Lower lobe of right lung (tissue), 2 donors: Measurements from ENCODE around the gene LRP6. TPM values are rescaled to one million over a fixed set of nuclear protein-coding genes. Genes with fewer than 3 reads are reported as not detected.

Experiments used
- ATAC-seq, 2 donors: fragments of 200-7000 bp; cut with Tn5 transposase; one replicate each; pipeline ENCODE4 v1.9.1; 2020 to 2022; ENCODE audit warnings: mild to moderate bottlenecking in 2 of 2, moderate library complexity in 2 of 2
- DNase-seq: peaks from one replicate; pipeline ENCODE4 v3.0.0-alpha.2; 2020
- H3K27ac ChIP-seq: fragments of 200-600 bp; one replicate; pipeline ENCODE4 v1.8.0; 2022
- H3K27me3 ChIP-seq: fragments of 200-600 bp; one replicate; pipeline ENCODE4 v1.8.0; 2022; ENCODE audit warnings: low read depth
- H3K36me3 ChIP-seq: fragments of 200-600 bp; one replicate; pipeline ENCODE4 v1.8.0; 2022; ENCODE audit warnings: mild to moderate bottlenecking
- H3K4me1 ChIP-seq: fragments of 200-600 bp; one replicate; pipeline ENCODE4 v1.8.0; 2022
- H3K4me3 ChIP-seq: fragments of 200-600 bp; one replicate; pipeline ENCODE4 v1.8.0; 2022; ENCODE audit warnings: mild to moderate bottlenecking
- H3K9me3 ChIP-seq: fragments of 200-600 bp; one replicate; pipeline ENCODE4 v1.8.0; 2022
- CTCF ChIP-seq: fragments of 200-600 bp; IDR thresholded peaks from one replicate; pipeline ENCODE4 v1.8.0; 2022; ENCODE audit warnings: antibody characterized with exemption, mild to moderate bottlenecking
- intact Hi-C: fragments of 100-400 bp; cut with DNase I; formaldehyde crosslinking; loops from one replicate; pipeline ENCODE4 v1.11.0; 2022
- total RNA-seq: library from RNA; stranded (reverse); fragmentation: NEBNext Ultra II Directional; extraction: Animal tissue kit (Norgen Biotek cat#: 25700); gene quantifications from one replicate; pipeline ENCODE4 v1.2.1, GENCODE V29; 2021
- donor health status: DM: no; HTN: yes; CAD: no; lungs with severe emphysema.

The LRP6 gene
- total RNA-seq, 1 donor from 2014 or later: 47.4 TPM

- Histone ChIP-seq H3K27ac (no peak overlapping the region), H3K9me3 (no peaks in the 10 kb centered on the region)
Measured at GRCh38 chr12:12201274-12201758, 65.5 kb downstream of the LRP6 start.

GRCh38 chr12:12200363-12200762, 66.5 kb downstream of the LRP6 start:
- Histone ChIP-seq H3K4me3 (no peak overlapping the region), H3K27ac (no peak overlapping the region), H3K36me3 (peaks cover 11% of the 10 kb centered on the region), H3K9me3 (no peaks in the 10 kb centered on the region), H3K27me3 (no peaks in the 10 kb centered on the region), H3K4me1 (no peaks in the 10 kb centered on the region)
- ATAC-seq (no peak), DNase-seq (no peak)
- no peak for TF ChIP-seq CTCF
- intact Hi-C loops: no loop called here

More at GRCh38 chr12:12201274-12201758, 65.5 kb downstream of the LRP6 start:
- DNase-seq: no peak
- peaks cover 11% of the 10 kb centered on the region for H3K36me3 ChIP-seq
- H3K4me3 ChIP-seq: no peak overlapping the region
- H3K27me3 ChIP-seq: no peaks in the 10 kb centered on the region
- no peak for ATAC-seq
- intact Hi-C loops: no loop called here
- no peaks in the 10 kb centered on the region for H3K4me1 ChIP-seq
- TF ChIP-seq CTCF: no peak

GRCh38 chr12:12198124-12198523, 68.7 kb downstream of the LRP6 start:
- Histone ChIP-seq H3K9me3 (no peaks in the 10 kb centered on the region), H3K4me1 (no peaks in the 10 kb centered on the region), H3K27ac (no peak overlapping the region), H3K27me3 (no peaks in the 10 kb centered on the region), H3K36me3 (peaks cover 11% of the 10 kb centered on the region), H3K4me3 (no peak overlapping the region)
- intact Hi-C loops: no loop called here
- DNase-seq (no peak), ATAC-seq (no peak)
- TF ChIP-seq CTCF: no peak

GRCh38 chr12:12197128-12197527, 69.7 kb downstream of the LRP6 start:
- Histone ChIP-seq H3K36me3 (peaks cover 11% of the 10 kb centered on the region), H3K4me3 (no peak overlapping the region), H3K9me3 (no peaks in the 10 kb centered on the region), H3K27ac (no peak overlapping the region), H3K27me3 (no peaks in the 10 kb centered on the region), H3K4me1 (no peaks in the 10 kb centered on the region)
- ATAC-seq: no peak
- intact Hi-C loops: no loop called here
- TF ChIP-seq CTCF: no peak
- no peak for DNase-seq

GRCh38 chr12:12195516-12195915, 71.3 kb downstream of the LRP6 start:
- ATAC-seq (no peak), DNase-seq (no peak)
- Histone ChIP-seq H3K27me3 (no peaks in the 10 kb centered on the region), H3K4me1 (no peaks in the 10 kb centered on the region), H3K27ac (no peak overlapping the region), H3K36me3 (peaks cover 11% of the 10 kb centered on the region), H3K9me3 (no peaks in the 10 kb centered on the region), H3K4me3 (no peak overlapping the region)
- no peak for TF ChIP-seq CTCF
- intact Hi-C loops: no loop called here

- intact Hi-C loops: no loop called here
- no peaks in the 10 kb centered on the region for H3K9me3 ChIP-seq
- no peak overlapping the region for H3K4me3 ChIP-seq
- no peak for ATAC-seq
- H3K27ac ChIP-seq: no peak overlapping the region
- no peaks in the 10 kb centered on the region for H3K27me3 ChIP-seq
- no peak for TF ChIP-seq CTCF
- no peak for DNase-seq
- H3K4me1 ChIP-seq: no peaks in the 10 kb centered on the region
- peaks cover 8% of the 10 kb centered on the region for H3K36me3 ChIP-seq
Measured at GRCh38 chr12:12195081-12195480, 71.8 kb downstream of the LRP6 start.
